T-helper 2 cell treated with Interferon-gamma antibody and Interleukin-4, amounts not matched to agents 5 μg/mL and 100 μg/mL, for 36 hours (primary cell): Measurements from ENCODE around the gene MX1.
"Not testable (repeated sequence)": the region's sequence is repeated elsewhere in the genome, so short reads cannot be mapped to it uniquely, and the experiment has no call there.

Experiments
- DNase-seq: peaks from one replicate; pipeline ENCODE4 v3.0.0; 2021; ENCODE audit warnings: low spot score
- H3K27ac Mint-ChIP-seq: one replicate; pipeline ENCODE4 v1.8.0; 2021; ENCODE audit warnings: mild to moderate bottlenecking, mixed read lengths
- H3K27me3 Mint-ChIP-seq: one replicate; pipeline ENCODE4 v1.8.0; 2021; ENCODE audit warnings: low read depth, mixed read lengths
- H3K36me3 Mint-ChIP-seq: one replicate; pipeline ENCODE4 v1.8.0; 2021; ENCODE audit warnings: low read depth, mixed read lengths
- H3K4me1 Mint-ChIP-seq: one replicate; pipeline ENCODE4 v1.8.0; 2021; ENCODE audit warnings: low read depth, mixed read lengths
- H3K4me3 Mint-ChIP-seq: one replicate; pipeline ENCODE4 v1.8.0; 2022; ENCODE audit warnings: mild to moderate bottlenecking, moderate library complexity, mixed read lengths
- H3K9me3 Mint-ChIP-seq: one replicate; pipeline ENCODE4 v1.8.0; 2021; ENCODE audit warnings: mixed read lengths

MX1 gene

DNA sequence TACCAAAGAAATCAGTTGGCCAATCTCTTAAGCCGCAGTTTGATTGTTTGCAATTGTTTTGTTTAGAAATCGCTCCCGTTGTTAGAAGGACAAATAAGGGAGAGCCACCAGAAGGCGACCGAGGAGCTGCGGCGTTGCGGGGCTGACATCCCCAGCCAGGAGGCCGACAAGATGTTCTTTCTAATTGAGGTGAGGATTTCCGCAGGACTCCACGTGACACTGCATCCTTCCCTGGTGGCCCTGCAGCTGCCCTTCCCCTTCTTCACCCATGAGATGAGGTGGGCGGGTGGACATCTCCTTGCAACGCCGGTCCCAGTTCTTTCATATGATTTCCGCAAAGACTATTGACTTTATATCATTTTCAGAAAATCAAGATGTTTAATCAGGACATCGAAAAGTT is 27.2 kb upstream of the MX1 start:
- H3K4me3 Mint-ChIP-seq = no peak overlapping the region
- H3K4me1 Mint-ChIP-seq = no peaks in the 10 kb centered on the region
- H3K9me3 Mint-ChIP-seq = no peaks in the 10 kb centered on the region
- H3K27me3 Mint-ChIP-seq = no peaks in the 10 kb centered on the region
- H3K27ac Mint-ChIP-seq = no peak overlapping the region
- peaks cover 17% of the 10 kb centered on the region for H3K36me3 Mint-ChIP-seq
- DNase-seq = no peak

DNA sequence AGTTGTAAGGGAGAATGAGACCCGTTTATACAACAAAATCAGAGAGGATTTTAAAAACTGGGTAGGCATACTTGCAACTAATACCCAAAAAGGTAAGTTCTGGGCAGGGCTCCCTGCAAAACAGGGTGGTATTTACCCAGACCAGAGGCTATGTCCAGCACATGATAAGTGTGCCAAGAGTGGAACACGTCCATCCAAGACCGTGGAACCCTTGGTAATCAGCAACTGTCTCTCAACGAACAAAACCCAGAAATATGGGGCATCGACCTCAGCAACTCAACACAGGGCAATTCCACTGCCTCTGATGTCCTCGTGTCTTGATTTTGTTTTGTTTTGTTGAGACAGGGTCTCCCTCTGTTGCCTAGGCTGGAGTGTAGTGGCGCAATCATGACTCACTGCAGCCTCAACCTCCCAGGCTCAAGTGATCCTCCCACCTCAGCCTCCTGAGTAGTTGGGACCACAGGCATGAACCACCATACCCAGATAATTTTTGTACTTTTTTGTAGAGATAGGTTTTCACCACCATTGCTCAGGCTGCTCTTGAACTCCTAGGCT is 26.7 kb upstream of the MX1 start:
- peaks cover 18% of the 10 kb centered on the region for H3K36me3 Mint-ChIP-seq
- no peaks in the 10 kb centered on the region for H3K4me1 Mint-ChIP-seq

DNA sequence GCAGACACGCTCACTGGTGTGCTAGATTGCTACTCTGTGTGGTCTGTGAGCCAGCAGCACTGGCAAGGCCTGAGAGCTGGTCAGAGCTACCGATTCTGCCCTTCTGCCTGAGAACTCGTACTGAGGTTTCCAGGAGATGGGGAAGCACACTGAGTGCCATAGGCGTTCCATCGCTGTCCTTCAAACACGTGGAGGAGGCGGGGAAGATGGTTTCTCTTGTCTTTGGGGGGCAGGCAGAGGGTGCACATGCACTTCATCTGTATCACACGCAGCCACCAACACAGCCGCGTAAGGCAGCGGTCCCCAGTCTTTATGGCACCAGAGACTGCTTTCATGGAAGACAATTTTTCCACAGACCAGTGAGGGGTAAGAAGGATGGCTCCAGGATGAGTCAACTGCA is 23.8 kb upstream of the MX1 start:
- Mint-ChIP-seq H3K4me1 (no peaks in the 10 kb centered on the region), H3K27ac (no peak overlapping the region), H3K4me3 (no peak overlapping the region), H3K36me3 (peaks cover 18% of the 10 kb centered on the region), H3K27me3 (no peaks in the 10 kb centered on the region), H3K9me3 (no peaks in the 10 kb centered on the region)
- DNase-seq = no peak

More for the DNA sequence above, 26.7 kb upstream of the MX1 start:
- no peak for DNase-seq
- H3K9me3 Mint-ChIP-seq = no peaks in the 10 kb centered on the region
- H3K4me3 Mint-ChIP-seq = no peak overlapping the region
- H3K27me3 Mint-ChIP-seq = no peaks in the 10 kb centered on the region
- no peak overlapping the region for H3K27ac Mint-ChIP-seq

DNA sequence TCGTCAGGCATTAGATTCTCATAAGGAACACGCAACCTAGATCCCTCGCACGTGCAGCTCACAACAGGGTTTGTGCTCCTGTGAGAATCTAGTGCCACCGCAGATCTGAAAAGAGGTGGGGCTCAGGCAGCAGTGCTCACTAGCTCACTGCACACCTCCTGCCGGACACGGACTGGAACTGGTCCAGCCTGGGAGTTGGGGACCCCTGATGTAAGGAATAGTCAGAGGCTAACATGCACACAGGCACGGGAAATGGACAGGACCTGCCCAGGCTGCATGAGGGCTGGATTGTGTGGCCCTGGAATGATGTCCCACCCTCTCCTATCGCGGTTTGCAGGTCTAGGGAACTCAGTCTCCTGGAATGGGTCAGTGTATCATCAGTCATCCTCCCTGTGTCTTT is 23.2 kb upstream of the MX1 start:
- Mint-ChIP-seq H3K4me1 (no peaks in the 10 kb centered on the region), H3K36me3 (peaks cover 14% of the 10 kb centered on the region), H3K27ac (no peak overlapping the region), H3K9me3 (no peaks in the 10 kb centered on the region), H3K4me3 (no peak overlapping the region), H3K27me3 (no peaks in the 10 kb centered on the region)
- DNase-seq = no peak

DNA sequence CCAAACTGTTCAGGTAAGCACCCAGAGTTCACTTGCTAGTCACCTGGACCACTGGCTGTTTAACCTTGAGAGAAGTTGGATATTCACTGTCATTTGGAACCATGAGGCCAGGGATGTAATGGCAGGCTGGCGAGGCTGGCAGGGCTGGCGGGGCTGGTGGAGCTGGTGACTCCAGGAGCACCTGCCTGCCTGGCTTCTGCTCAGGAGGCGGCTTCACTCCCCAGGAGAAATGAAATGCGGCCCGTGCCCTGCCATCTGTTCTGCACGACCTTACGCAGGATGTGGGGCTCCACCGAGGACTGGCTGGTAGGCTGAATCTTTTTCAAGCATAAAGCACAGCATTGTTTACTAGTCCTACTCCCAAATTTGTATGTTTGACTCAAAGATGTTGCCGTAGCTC is 22.7 kb upstream of the MX1 start:
- Mint-ChIP-seq H3K4me3 (no peak overlapping the region), H3K36me3 (peaks cover 14% of the 10 kb centered on the region), H3K27me3 (no peaks in the 10 kb centered on the region), H3K27ac (no peak overlapping the region), H3K4me1 (no peaks in the 10 kb centered on the region), H3K9me3 (no peaks in the 10 kb centered on the region)
- DNase-seq = no peak

DNA sequence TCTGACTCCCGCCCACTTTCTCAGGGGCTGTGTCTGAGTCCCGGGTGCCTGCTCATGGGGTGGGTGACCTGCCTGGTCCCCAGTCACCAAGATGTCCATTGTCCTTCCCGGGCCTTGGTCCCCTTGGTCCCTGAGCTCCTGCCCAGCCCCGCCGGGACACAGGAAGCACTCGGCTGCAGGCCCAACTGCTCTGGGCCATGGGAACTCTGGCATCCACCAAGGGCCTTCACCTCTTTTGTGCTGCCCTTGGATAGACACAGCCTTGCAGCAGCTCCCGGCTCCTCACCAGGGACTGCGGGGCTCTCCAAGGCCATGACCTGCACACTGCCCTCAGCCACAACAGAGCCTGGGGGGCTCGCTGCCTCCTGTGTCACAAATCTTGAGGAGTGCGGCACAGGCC is 22.1 kb upstream of the MX1 start:
- DNase-seq = no peak
- peaks cover 14% of the 10 kb centered on the region for H3K36me3 Mint-ChIP-seq

DNA sequence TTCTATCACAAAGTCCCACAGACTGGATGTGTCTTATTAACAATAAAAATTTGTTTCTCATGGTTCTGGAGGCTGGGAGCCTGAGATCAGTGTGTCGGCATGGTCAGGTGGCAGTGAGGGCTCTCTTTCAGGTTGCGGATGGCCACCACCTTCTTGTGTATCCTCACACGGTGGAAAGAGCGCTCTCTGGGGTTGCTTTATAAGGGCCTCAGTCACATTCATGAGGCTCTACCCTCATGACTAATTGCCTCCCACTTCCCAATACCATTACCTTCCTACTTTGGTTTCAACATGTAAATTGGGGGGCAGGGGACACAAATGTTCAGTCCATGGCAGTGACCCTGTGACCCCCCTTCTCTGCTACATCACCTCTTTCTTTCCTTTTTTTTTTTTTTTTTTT is 20.7 kb upstream of the MX1 start:
- no peaks in the 10 kb centered on the region for H3K27me3 Mint-ChIP-seq
- DNase-seq = no peak

More for the DNA sequence above, 22.1 kb upstream of the MX1 start:
- H3K27ac Mint-ChIP-seq = no peak overlapping the region
- no peaks in the 10 kb centered on the region for H3K4me1 Mint-ChIP-seq
- H3K27me3 Mint-ChIP-seq = no peaks in the 10 kb centered on the region
- H3K4me3 Mint-ChIP-seq = no peak overlapping the region
- H3K9me3 Mint-ChIP-seq = no peaks in the 10 kb centered on the region

DNA sequence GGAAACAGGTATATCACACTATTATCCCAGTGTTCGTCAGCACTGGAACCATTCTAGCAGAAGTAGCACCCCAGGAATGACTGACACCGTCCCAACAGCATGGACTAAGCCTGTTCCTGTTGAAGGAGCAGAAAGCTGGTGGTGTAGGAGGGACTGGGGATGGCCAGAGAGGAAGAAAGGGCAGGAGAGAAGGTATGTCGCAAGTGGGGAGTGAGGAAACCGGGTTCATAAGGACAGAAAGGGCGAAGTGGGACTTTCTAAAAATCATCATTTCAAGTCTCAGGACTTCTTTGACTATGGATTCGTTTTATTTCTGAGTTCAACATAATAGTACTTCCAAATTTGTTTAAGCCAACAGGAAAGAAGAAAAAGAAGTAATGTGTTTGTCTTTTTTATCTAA is 19.7 kb upstream of the MX1 start:
- peaks cover 21% of the 10 kb centered on the region for H3K36me3 Mint-ChIP-seq

More for the DNA sequence above, 20.7 kb upstream of the MX1 start:
- H3K9me3 Mint-ChIP-seq = no peaks in the 10 kb centered on the region
- H3K27ac Mint-ChIP-seq = no peak overlapping the region
- no peak overlapping the region for H3K4me3 Mint-ChIP-seq
- H3K36me3 Mint-ChIP-seq = peaks cover 21% of the 10 kb centered on the region
- no peaks in the 10 kb centered on the region for H3K4me1 Mint-ChIP-seq

DNA sequence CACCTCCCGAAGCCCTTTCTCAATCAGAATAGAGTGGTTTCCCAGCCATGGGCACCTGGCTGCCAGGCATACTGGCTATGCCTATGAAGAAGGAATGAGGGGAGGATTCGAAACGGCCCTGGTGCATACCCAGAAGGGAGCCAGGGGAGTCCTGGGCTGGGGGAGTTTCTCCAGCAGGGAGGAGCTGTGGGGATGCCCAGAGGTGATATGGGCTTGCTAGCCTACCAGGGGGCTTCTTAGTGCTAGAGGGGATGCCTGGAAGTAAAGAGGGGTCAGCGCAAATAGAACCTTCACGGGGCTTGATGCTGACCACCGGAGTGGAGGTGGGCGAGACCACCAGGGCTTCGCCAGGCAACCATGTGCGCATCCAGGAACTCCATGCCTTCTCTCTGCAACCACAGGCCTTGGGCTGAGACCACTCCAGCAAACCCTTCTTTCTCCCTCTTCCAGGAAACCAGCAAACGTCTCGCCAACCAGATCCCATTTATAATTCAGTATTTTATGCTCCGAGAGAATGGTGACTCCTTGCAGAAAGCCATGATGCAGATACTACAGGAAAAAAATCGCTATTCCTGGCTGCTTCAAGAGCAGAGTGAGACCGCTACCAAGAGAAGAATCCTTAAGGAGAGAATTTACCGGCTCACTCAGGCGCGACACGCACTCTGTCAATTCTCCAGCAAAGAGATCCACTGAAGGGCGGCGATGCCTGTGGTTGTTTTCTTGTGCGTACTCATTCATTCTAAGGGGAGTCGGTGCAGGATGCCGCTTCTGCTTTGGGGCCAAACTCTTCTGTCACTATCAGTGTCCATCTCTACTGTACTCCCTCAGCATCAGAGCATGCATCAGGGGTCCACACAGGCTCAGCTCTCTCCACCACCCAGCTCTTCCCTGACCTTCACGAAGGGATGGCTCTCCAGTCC is 18.2 kb upstream of the MX1 start:
- H3K27me3 Mint-ChIP-seq = peaks cover 5% of the 10 kb centered on the region
- no peaks in the 10 kb centered on the region for H3K9me3 Mint-ChIP-seq
- no peak for DNase-seq
- peaks cover 18% of the 10 kb centered on the region for H3K36me3 Mint-ChIP-seq
- peaks cover 2% of the 10 kb centered on the region for H3K4me1 Mint-ChIP-seq
- H3K4me3 Mint-ChIP-seq = no peak overlapping the region
- no peak overlapping the region for H3K27ac Mint-ChIP-seq

More for the DNA sequence above, 19.7 kb upstream of the MX1 start:
- Mint-ChIP-seq H3K27me3 (no peaks in the 10 kb centered on the region), H3K27ac (no peak overlapping the region), H3K4me3 (no peak overlapping the region), H3K9me3 (no peaks in the 10 kb centered on the region), H3K4me1 (no peaks in the 10 kb centered on the region)
- no peak for DNase-seq

DNA sequence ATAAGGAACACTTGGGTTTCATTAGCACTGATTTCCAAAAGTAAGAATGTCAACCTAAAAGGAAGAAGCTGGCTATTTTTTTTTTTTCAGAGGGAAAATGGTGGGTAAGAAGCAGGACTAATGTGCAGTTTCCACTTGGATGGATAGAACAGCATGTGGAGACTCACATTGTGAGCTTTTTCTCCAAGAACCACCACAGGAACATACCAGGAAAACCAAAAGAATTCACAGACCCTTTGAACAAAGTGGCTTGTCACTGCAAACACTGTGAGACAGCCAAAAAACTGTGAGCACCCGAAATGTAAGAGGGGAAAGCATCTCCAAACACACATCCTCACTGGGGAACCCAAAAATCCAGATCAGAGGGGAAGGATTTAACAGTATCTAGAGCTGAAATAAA is 15.7 kb upstream of the MX1 start:
- Mint-ChIP-seq H3K27ac (no peak overlapping the region), H3K4me1 (peaks cover 6% of the 10 kb centered on the region), H3K36me3 (peaks cover 16% of the 10 kb centered on the region), H3K9me3 (no peaks in the 10 kb centered on the region), H3K27me3 (peaks cover 28% of the 10 kb centered on the region), H3K4me3 (no peak overlapping the region)
- no peak for DNase-seq

DNA sequence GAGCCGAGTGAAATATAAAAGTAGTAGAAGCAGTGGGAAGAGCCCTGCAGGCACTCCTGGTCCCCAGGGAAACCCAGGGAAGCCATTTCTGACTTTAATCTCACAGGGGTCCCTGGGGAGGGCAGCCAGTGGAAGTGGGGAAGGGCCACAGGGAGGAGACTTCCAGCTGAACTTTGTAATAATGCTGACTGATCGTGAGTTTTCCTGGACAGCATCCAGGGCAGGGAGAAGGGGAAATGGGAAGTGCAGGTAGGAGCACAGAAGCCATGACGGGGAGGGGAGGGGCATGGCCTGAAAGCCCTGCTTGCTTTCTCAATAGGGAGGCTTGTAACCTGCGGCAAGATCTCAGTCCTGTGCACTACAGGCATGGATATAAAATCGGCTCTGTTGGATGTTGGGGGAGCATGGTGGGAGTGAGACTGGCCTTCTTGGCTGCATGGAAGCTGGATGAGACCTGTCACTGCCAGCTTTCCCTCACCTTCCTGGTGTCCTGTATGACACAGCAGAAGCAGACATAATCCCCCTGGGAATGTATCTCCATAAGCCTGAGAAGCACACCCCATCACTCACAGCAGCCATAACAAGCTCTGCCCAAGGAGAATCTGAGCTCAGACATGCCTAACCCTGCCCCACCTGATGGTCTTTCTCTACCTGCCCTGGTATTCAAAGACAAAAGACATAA is 15.1 kb upstream of the MX1 start:
- no peak overlapping the region for H3K27ac Mint-ChIP-seq
- no peak overlapping the region for H3K4me3 Mint-ChIP-seq
- H3K36me3 Mint-ChIP-seq = peaks cover 16% of the 10 kb centered on the region
- no peak for DNase-seq
- H3K4me1 Mint-ChIP-seq = peaks cover 6% of the 10 kb centered on the region
- H3K9me3 Mint-ChIP-seq = no peaks in the 10 kb centered on the region
- peaks cover 34% of the 10 kb centered on the region for H3K27me3 Mint-ChIP-seq

DNA sequence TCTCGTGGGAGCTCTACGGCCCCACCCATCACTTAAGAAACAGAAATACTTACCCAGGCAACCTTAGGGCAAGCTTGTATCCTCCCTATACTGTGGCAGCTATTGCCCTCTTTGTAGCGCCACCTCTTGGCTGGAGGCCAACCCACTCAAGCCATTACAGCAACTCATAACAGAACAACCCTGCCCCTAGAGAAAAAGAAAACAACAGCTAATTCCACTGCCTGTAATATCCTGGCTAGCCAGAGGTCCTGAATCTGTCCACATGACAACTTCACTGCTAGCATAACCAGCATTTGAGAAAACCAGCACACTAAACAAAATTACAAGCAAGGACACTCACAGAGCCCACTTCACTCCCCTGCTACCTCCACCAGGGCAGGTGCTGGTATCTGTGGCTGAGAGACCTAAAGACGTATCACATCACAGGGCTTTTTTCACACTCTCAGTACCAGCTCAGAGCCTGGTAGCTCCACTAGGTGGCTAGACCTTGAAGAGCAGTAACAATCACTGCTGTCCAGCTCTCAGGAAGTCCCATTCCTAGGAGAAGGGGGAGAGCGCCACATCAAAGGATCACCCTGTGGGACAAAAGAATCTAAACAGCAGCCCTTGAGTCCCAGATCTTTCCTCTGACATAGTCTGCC is 14.5 kb upstream of the MX1 start:
- H3K27ac Mint-ChIP-seq = no peak overlapping the region
- H3K4me3 Mint-ChIP-seq = no peak overlapping the region
- DNase-seq = no peak
- peaks cover 12% of the 10 kb centered on the region for H3K36me3 Mint-ChIP-seq
- peaks cover 37% of the 10 kb centered on the region for H3K27me3 Mint-ChIP-seq
- peaks cover 6% of the 10 kb centered on the region for H3K4me1 Mint-ChIP-seq
- no peaks in the 10 kb centered on the region for H3K9me3 Mint-ChIP-seq

DNA sequence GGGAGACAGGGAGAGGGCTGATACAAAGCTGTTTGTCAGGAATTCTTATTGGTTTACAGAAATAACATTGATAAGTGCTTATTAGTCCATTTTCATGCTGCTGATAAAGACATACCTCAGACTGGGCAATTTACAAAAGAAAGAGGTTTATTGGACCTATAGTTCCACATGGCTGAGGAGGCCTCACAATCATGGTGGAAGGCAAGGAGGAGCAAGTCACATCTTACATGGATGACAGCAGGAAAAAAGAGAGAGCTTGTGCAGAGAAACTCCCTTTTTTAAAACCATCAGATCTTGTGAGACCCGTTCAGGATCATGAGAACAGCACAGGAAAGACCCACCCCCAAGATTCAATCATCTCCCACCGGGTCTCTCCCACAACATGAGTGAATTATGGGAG is 8.5 kb upstream of the MX1 start:
- not testable (repeated sequence) for H3K4me3 Mint-ChIP-seq, H3K9me3 Mint-ChIP-seq, H3K36me3 Mint-ChIP-seq, DNase-seq, H3K27ac Mint-ChIP-seq
- Mint-ChIP-seq H3K27me3 (peaks cover 35% of the 10 kb centered on the region), H3K4me1 (peaks cover 20% of the 10 kb centered on the region)

DNA sequence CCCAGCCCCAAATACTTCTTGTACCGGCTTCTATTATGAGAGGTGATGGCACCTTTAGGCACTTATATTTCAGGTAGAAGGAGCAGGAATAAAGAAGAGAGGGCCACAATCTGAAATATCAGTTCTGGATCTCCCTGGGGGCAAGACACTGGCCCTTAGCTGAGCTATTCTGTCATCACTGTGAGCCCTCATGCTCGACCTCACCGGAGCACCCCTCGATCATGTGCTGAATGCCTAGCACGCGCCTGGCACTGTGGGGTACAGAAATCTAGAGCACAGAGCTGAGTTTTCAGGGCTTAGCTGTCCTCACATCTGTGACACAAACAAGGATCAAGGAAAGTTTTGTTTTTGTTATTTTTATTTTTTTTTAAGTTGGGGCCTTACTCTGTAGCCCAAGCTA is 7.6 kb upstream of the MX1 start:
- H3K27ac Mint-ChIP-seq = no peak overlapping the region
- no peaks in the 10 kb centered on the region for H3K36me3 Mint-ChIP-seq
- peaks cover 22% of the 10 kb centered on the region for H3K4me1 Mint-ChIP-seq
- H3K9me3 Mint-ChIP-seq = peaks cover 4% of the 10 kb centered on the region
- H3K27me3 Mint-ChIP-seq = peaks cover 26% of the 10 kb centered on the region
- no peak for DNase-seq
- no peak overlapping the region for H3K4me3 Mint-ChIP-seq
